Endothelial cell of umbilical vein (primary cell): ENCODE data around the gene NRAS. TPM values are rescaled to one million over a fixed set of nuclear protein-coding genes. Genes with fewer than 3 reads are reported as not detected.

ENCODE experiments used
- BruUV-seq: library from RNA; stranded (reverse); fragments of 400-500 nt; replicated peaks from 2 replicates; lab custom pipeline; 2021; lab: Mats Ljungman, UMichigan
- CTCF ChIA-PET: fragments of 300-600, 350-600 bp; sonication (Branson Sonifier 250); formaldehyde crosslinking; loops from one replicate; lab custom pipeline; 2021; ENCODE audit warnings: antibody characterized with exemption, inconsistent platforms; lab: Charles Lee
- POLR2A ChIA-PET: fragments of 300-600, 350-600 bp; sonication (Branson Sonifier 250); formaldehyde crosslinking; loops from one replicate; lab custom pipeline; 2021; ENCODE audit warnings: antibody characterized with exemption, inconsistent platforms; lab: Charles Lee
- DNase-seq: peaks from one replicate; pipeline ENCODE4 v3.0.0-alpha.2; 2011; ENCODE audit warnings: low read depth, low spot score
- FAIRE-seq: peaks from 2 replicates; lab custom pipeline; 2011; peaks lifted over from hg19 to GRCh38; lab: Jason Lieb, UNC
- H2AFZ ChIP-seq: 2 replicates; pipeline ENCODE4 v1.6.0; 2012; ENCODE audit warnings: low read depth, low read length, control low read depth, inconsistent platforms
- H3K27ac ChIP-seq: 2 replicates; pipeline ENCODE4 v1.5.1; 2011; ENCODE audit warnings: low read depth, mild to moderate bottlenecking, control low read depth, low read length, moderate library complexity; ENCODE audit not compliant: insufficient read depth
- H3K27me3 ChIP-seq, 2 experiments: 2 replicates each; pipeline versions ENCODE4 v1.6.0 to v1.6.1; 2011; ENCODE audit warnings: low read length in 2 of 2, mixed read lengths in 1 of 2; ENCODE audit not compliant: control insufficient read depth in 2 of 2, insufficient read depth in 2 of 2
- H3K36me3 ChIP-seq, 2 experiments: 2 replicates in 1 of 2; 3 replicates in 1 of 2; pipeline ENCODE4 v1.5.1; 2011; ENCODE audit warnings: low read length in 2 of 2, mild to moderate bottlenecking in 1 of 2, moderate library complexity in 1 of 2; ENCODE audit not compliant: control insufficient read depth in 2 of 2, insufficient read depth in 2 of 2; ENCODE audit errors: extremely low read depth in 1 of 2
- H3K4me1 ChIP-seq: 3 replicates; pipeline ENCODE4 v1.5.1; 2011; ENCODE audit warnings: mild to moderate bottlenecking, low read length; ENCODE audit not compliant: control insufficient read depth, insufficient read depth; ENCODE audit errors: extremely low read depth
- H3K4me2 ChIP-seq: 2 replicates; pipeline ENCODE4 v1.6.1; 2011; ENCODE audit warnings: low read length, control low read depth, mixed read lengths; ENCODE audit not compliant: insufficient read depth
- H3K4me3 ChIP-seq, 3 experiments: fragments of 200-600 bp in 1 of 3; sonication (generic), shearing (Covaris generic) in 1 of 3; replicated peaks in 1 of 3; 2 replicates each; pipeline ENCODE4 v1.5.1; 2011 to 2016; ENCODE audit warnings: control low read depth in 3 of 3, low read length in 3 of 3, mild to moderate bottlenecking in 2 of 3, inconsistent platforms in 1 of 3, low read depth in 1 of 3, moderate library complexity in 1 of 3; ENCODE audit not compliant: insufficient read depth in 1 of 3
- H3K79me2 ChIP-seq: 2 replicates; pipeline ENCODE4 v1.6.0; 2012; ENCODE audit warnings: low read length, inconsistent platforms; ENCODE audit not compliant: control insufficient read depth, insufficient read depth
- H3K9ac ChIP-seq: replicated peaks from 2 replicates; pipeline ENCODE3; 2011; ENCODE audit warnings: low read length, control low read depth; ENCODE audit not compliant: insufficient read depth; ENCODE audit errors: extremely low read depth
- H3K9me1 ChIP-seq: replicated peaks from 3 replicates; pipeline ENCODE4 v1.6.0; 2011; ENCODE audit warnings: mild to moderate bottlenecking, low read length; ENCODE audit not compliant: control insufficient read depth, insufficient read depth; ENCODE audit errors: extremely low read depth
- H3K9me3 ChIP-seq: replicated peaks from 2 replicates; pipeline ENCODE4 v1.5.1; 2012; ENCODE audit warnings: low read length, inconsistent platforms; ENCODE audit not compliant: control insufficient read depth, insufficient read depth
- H4K20me1 ChIP-seq: replicated peaks from 2 replicates; pipeline ENCODE3; 2011; ENCODE audit warnings: mild to moderate bottlenecking, low read length; ENCODE audit not compliant: control insufficient read depth, insufficient read depth; ENCODE audit errors: extremely low read depth
- EZH2 ChIP-seq: IDR thresholded peaks from 2 replicates; pipeline ENCODE4 v1.6.1; 2012; ENCODE audit warnings: borderline replicate concordance, low read depth, mild to moderate bottlenecking, moderate library complexity, low read length, inconsistent platforms; ENCODE audit not compliant: severe bottlenecking
- FOS ChIP-seq: IDR thresholded peaks from 2 replicates; pipeline ENCODE4 v1.6.1; 2011; ENCODE audit warnings: mild to moderate bottlenecking, low read length, moderate library complexity, borderline replicate concordance; ENCODE audit not compliant: insufficient read depth
- GATA2 ChIP-seq: IDR thresholded peaks from 2 replicates; pipeline ENCODE4 v1.7.0; 2011; ENCODE audit warnings: low read depth, mild to moderate bottlenecking, moderate library complexity, mixed read lengths, low read length; ENCODE audit not compliant: insufficient read length, insufficient read depth
- JUN ChIP-seq: IDR thresholded peaks from 2 replicates; pipeline ENCODE4 v1.6.1; 2011; ENCODE audit warnings: borderline replicate concordance, low read depth; ENCODE audit not compliant: insufficient read length, insufficient read depth
- MAX ChIP-seq: IDR thresholded peaks from 2 replicates; pipeline ENCODE4 v1.6.1; 2011; ENCODE audit not compliant: insufficient read depth, insufficient read length
- MYC ChIP-seq: IDR thresholded peaks from one replicate; pipeline ENCODE4 v1.6.1; 2011; ENCODE audit warnings: mild to moderate bottlenecking, low read depth, low read length
- POLR2A ChIP-seq: IDR thresholded peaks from 2 replicates; pipeline ENCODE4 v1.6.1; 2012; ENCODE audit warnings: low read depth, mild to moderate bottlenecking, control low read depth, low read length
- POLR2AphosphoS5 ChIP-seq: IDR thresholded peaks from 2 replicates; pipeline ENCODE4 v1.6.1; 2012; ENCODE audit warnings: low read depth, mild to moderate bottlenecking, control low read depth, low read length, moderate library complexity; ENCODE audit not compliant: insufficient read depth
- dilution Hi-C: fragments of 300-500 bp; cut with MboI; formaldehyde crosslinking; loops from one replicate; pipeline ENCODE4 v1.15.0; 2019; ENCODE audit warnings: low sequenced_read_pairs; ENCODE audit not compliant: extremely low pct_ligation_motif_present
- intact Hi-C: fragments of 100-400 bp; cut with micrococcal nuclease; formaldehyde crosslinking; loops from one replicate; pipeline ENCODE4 v1.10.0; 2022
- polyA plus RNA-seq, 4 experiments: library from polyadenylated mRNA; depleted of rRNA in 3 of 4; stranded (reverse) in 3 of 4; unstranded in 1 of 4; fragments of >200 nt; gene quantifications; 2 replicates each; pipeline versions ENCODE4 v1.2.1 to v1.2.3, GENCODE V29; 2011 to 2012; ENCODE audit warnings: missing spikeins in 1 of 4
- total RNA-seq: library from RNA; stranded (reverse); gene quantifications from 2 replicates; pipeline ENCODE4 v1.2.3, GENCODE V29; 2021
- TF ChIP-seq, protein P1 (sequence below), 2 donors: IDR thresholded peaks; 1 replicate in 1 of 2; 2 replicates in 1 of 2; pipeline ENCODE4 v1.5.1; 2011; ENCODE audit warnings: low read length in 2 of 2, mild to moderate bottlenecking in 2 of 2, moderate library complexity in 2 of 2, control low read depth in 1 of 2, inconsistent platforms in 1 of 2, low read depth in 1 of 2; ENCODE audit not compliant: insufficient read depth in 1 of 2; ENCODE audit errors: extremely low read depth in 1 of 2

Gene NRAS
- total and polyA plus RNA-seq, 2 donors (not counting 3 experiments of a cell fraction or from before 2014, with no cell fraction given) = 29.4 to 76.5 TPM

DNA sequence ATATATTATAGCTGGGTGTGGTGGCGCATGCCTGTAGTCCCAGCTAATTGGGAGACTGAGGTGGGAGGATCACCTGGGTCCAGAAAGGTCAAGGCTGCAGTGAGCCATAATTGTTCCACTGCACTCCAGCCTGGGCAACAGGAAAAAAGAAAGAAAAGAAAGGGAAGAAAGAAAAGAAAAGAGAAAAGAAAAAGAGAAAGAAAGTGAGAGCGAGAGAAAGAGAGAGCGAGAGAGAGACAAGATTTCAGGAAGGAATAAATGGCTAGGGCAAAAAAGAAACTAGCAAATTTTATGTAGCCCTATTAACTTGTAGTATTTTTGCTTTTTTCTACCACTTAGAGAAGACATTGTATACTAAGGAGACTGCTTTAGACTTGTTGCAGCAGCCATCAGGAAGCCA is 6.2 kb downstream of the NRAS start:
- H3K27ac ChIP-seq = no peak overlapping the region
- CTCF ChIA-PET = interaction anchor here (1.3 kb wide), 1 partner anchor 363 kb away, joined by 7 read pairs; no protein-coding TSS in a partner anchor
- H2AFZ ChIP-seq = no peak overlapping the region
- intact Hi-C loops (loop anchor here (10.0 kb wide), 1 partner anchor 306 kb away; no protein-coding TSS in a partner anchor), dilution Hi-C loops (no loop called here)
- TF ChIP-seq POLR2AphosphoS5 (no peak), FOS (no peak), EZH2 (no peak), POLR2A (no peak), JUN (no peak), MYC (no peak)
- peaks cover 18 to 41% of the 10 kb centered on the region in 2 experiments for H3K36me3 ChIP-seq
- H3K27me3 ChIP-seq = no peaks in the 10 kb centered on the region
- peaks cover 12% of the 10 kb centered on the region for H3K4me1 ChIP-seq
- no peaks in the 10 kb centered on the region for H3K9me1 ChIP-seq
- H3K79me2 ChIP-seq = peaks cover 34% of the 10 kb centered on the region
- FAIRE-seq (no peak), DNase-seq (no peak)
- H3K9ac ChIP-seq = no peak overlapping the region
- no TSS peak for BruUV-seq
- no peaks in the 10 kb centered on the region for H3K9me3 ChIP-seq
- H3K4me3 ChIP-seq = no peak overlapping the region
- H4K20me1 ChIP-seq = no peaks in the 10 kb centered on the region
- POLR2A ChIA-PET = interaction anchor here (0.6 kb wide), 1 partner anchor 550 kb away, joined by 4 read pairs; no protein-coding TSS in a partner anchor
- H3K4me2 ChIP-seq = no peak overlapping the region

GRCh38 chr1:114707604-114708003 is 9.0 kb downstream of the NRAS start:
- H3K4me2 ChIP-seq = no peak overlapping the region
- dilution Hi-C loops = no loop called here
- FAIRE-seq = no peak
- no peak overlapping the region for H2AFZ ChIP-seq
- BruUV-seq = TSS peak; percentile 2
- ChIA-PET POLR2A (no interaction called here), CTCF (no interaction called here)
- H3K27me3 ChIP-seq = no peaks in the 10 kb centered on the region
- no peaks in the 10 kb centered on the region for H3K9me3 ChIP-seq
- H3K4me1 ChIP-seq = no peaks in the 10 kb centered on the region
- no peak overlapping the region for H3K4me3 ChIP-seq
- no peaks in the 10 kb centered on the region for H3K9me1 ChIP-seq
- no peaks in the 10 kb centered on the region for H4K20me1 ChIP-seq
- peaks cover 18 to 38% of the 10 kb centered on the region in 2 experiments for H3K36me3 ChIP-seq
- H3K9ac ChIP-seq = no peak overlapping the region
- intact Hi-C loops = no loop called here
- peaks cover 9% of the 10 kb centered on the region for H3K79me2 ChIP-seq
- DNase-seq = no peak
- H3K27ac ChIP-seq = no peak overlapping the region
- TF ChIP-seq POLR2A (no peak), EZH2 (no peak), MYC (no peak), JUN (no peak), MAX (no peak), GATA2 (no peak), POLR2AphosphoS5 (no peak), FOS (no peak)
- TF ChIP-seq, protein P1, sequence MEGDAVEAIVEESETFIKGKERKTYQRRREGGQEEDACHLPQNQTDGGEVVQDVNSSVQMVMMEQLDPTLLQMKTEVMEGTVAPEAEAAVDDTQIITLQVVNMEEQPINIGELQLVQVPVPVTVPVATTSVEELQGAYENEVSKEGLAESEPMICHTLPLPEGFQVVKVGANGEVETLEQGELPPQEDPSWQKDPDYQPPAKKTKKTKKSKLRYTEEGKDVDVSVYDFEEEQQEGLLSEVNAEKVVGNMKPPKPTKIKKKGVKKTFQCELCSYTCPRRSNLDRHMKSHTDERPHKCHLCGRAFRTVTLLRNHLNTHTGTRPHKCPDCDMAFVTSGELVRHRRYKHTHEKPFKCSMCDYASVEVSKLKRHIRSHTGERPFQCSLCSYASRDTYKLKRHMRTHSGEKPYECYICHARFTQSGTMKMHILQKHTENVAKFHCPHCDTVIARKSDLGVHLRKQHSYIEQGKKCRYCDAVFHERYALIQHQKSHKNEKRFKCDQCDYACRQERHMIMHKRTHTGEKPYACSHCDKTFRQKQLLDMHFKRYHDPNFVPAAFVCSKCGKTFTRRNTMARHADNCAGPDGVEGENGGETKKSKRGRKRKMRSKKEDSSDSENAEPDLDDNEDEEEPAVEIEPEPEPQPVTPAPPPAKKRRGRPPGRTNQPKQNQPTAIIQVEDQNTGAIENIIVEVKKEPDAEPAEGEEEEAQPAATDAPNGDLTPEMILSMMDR (IDR thresholded peaks at IDR 0.05; ENCODE audit: extremely low read depth in 1 of 2, insufficient read depth in 1 of 2, low read depth in 1 of 2, low read length in 2 of 2) = no peak
